Gastrocnemius medialis (tissue), 4 donors: ENCODE measurements around the gene ACTBL2.

Source experiments
- POLR2A ChIP-seq, 2 donors: fragments of 450-650 bp; IDR thresholded peaks; one replicate each; pipeline ENCODE4 v1.6.1; 2017; ENCODE audit warnings: antibody characterized with exemption in 2 of 2, mild to moderate bottlenecking in 2 of 2, moderate library complexity in 2 of 2
- TF ChIP-seq, protein P1 (sequence below), 5 experiments: fragments of 450-650 bp in 3 of 5; fragments of 200-600 bp in 2 of 5; sonication (generic) in 2 of 5; IDR thresholded peaks in 4 of 5; conservative IDR thresholded peaks in 1 of 5; 1 replicate in 4 of 5; 2 replicates in 1 of 5; pipeline ENCODE4 v1.5.1; 2016 to 2019; ENCODE audit warnings: antibody characterized with exemption in 5 of 5, mild to moderate bottlenecking in 3 of 5, moderate library complexity in 3 of 5

GRCh38 chr5:57478826-57479225 is 3.8 kb downstream of the ACTBL2 start:
- TF ChIP-seq, protein P1, sequence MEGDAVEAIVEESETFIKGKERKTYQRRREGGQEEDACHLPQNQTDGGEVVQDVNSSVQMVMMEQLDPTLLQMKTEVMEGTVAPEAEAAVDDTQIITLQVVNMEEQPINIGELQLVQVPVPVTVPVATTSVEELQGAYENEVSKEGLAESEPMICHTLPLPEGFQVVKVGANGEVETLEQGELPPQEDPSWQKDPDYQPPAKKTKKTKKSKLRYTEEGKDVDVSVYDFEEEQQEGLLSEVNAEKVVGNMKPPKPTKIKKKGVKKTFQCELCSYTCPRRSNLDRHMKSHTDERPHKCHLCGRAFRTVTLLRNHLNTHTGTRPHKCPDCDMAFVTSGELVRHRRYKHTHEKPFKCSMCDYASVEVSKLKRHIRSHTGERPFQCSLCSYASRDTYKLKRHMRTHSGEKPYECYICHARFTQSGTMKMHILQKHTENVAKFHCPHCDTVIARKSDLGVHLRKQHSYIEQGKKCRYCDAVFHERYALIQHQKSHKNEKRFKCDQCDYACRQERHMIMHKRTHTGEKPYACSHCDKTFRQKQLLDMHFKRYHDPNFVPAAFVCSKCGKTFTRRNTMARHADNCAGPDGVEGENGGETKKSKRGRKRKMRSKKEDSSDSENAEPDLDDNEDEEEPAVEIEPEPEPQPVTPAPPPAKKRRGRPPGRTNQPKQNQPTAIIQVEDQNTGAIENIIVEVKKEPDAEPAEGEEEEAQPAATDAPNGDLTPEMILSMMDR (IDR thresholded peaks at IDR 0.05 in 4 of 5, conservative IDR thresholded peaks at IDR 0.05 in 1 of 5) = no peak
- no peak for TF ChIP-seq POLR2A (IDR thresholded peaks at IDR 0.05)
